Stimulated activated CD8-positive, alpha-beta memory T cell treated with anti-CD3 and anti-CD28 coated beads, Interleukin-2, amount 100 ng/mL, for 1 hour (primary cell): ENCODE results near the gene IGF2BP2.
"Not testable (repeated sequence)": the region's sequence is repeated elsewhere in the genome, so short reads cannot be mapped to it uniquely, and the experiment has no call there.

Experiments used
- DNase-seq, 2 donors: peaks; one replicate each; pipeline ENCODE4 v3.0.0-alpha.2; 2020; ENCODE audit warnings: low read depth in 2 of 2

The IGF2BP2 gene

DNA sequence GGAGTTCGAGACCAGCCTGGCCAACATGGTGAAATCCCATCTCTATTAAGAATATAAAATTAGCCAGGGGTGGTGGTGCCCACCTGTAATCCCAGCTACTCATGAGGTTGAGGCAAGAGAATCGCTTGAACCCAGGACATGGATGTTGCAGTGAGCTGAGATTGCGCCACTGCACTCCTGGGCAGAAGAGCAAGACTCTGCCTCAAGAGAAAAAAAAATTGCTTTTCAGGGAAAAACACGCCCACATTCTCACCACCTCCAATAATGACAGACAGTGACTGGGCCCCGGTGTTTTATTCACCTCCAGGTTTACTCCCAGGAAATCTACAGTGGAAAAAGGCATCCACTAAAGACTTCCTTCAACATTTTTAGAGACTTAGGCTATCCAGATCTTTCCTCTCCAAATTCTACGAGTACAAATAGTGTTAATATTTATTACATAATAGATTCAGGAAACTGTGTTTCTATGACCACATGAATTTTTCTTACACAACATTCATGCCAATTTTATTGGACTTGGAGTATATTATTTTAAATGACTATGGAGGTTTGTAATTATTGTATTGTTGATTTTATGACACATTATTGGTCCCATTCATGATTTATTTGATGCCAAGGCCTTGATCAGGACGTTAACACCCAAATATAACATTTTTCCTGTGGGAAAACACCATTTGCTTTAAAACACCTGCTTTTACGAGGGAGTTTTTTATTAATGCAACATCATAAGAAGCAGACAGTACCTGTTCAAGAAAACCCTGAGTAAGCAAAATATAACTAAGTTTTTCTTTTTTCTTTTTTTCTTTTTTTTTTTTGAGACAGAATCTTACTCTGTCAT is 26.6 kb downstream of the IGF2BP2 start:
- no peak for DNase-seq

DNA sequence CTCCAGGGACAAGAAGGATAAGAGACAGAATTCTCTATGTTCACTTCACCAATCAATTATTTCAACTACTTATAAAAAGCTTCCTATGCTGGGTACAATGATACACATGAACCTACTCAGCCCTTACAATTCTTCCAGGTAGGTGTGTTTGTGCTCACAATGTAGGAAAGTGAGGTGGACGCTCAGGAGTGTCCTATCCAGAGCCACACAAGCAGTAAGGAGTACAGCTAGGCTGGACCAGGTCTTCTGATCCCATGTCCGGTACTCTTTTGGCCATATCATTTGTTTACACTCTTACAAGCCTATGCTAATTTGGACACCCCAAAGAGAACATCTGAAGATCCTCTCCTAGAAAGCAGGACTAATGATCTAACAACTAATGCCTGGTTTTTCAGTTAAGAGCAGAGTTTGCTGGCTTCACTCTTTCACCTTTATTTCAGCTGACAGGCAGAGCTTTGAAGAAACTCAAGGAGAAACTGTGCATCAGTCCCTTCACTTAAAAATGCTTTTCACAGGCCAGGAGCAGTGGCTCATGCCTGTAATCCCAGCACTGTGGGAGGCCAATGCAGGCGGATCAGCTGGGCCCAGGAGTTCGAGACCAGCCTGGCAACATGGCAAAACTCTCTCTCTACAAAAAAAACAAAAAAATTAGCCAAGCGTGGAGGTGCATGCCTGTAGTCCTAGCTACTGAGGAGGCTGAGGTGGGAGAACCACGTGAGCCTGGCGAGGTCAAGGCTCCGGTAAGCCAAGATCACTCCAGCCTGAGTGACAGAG is 27.5 kb downstream of the IGF2BP2 start:
- no peak for DNase-seq

DNA sequence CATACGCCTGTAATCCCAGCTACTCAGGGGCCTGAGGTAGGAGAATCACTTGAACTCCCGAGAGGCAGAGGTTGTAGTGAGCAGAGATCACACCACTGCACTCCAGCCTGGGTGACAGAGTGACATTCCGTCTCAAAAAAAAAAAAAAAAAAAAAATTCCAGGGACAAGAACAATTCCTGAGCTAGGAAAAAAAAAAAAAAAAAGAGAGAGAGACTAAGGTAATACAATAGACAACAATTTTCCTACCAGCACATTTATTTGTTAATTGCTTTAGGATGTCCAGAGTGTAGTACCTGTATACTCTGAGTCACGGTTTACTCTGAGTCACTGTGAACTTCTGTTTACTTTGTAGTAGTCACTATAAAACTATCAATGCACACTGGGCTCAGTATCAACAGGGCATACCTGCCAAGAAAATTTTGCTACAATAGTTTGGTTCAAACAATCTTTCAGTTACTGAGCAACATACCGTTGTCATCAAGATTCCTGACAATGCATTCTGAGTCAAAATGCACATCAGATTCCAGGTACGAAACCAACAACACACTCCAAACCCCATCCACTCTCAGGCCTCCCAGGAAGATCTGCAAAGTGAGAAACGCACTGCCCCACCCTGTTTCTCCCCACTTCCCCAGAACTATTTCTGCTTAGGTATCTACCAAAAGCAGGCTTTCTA is 28.3 kb downstream of the IGF2BP2 start:
- no peak for DNase-seq

DNA sequence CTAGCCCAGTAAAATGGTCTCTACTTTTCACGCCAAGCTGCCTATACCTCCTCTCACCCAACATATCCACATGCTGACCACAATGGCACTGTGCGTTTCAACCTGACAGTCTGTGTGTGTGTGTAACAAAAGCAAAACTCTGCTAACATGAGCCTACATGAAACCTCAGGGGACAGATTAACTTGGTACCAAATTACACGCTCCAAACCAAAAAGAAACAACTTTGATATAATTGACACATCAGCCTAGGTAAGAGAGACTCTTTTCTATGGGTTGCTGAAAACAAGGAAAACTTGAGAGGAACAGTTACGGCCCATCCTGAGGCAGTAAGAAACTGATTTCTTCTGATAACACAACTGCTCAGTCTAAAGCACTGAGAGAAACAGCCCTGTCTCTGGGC is 31.5 kb downstream of the IGF2BP2 start:
- DNase-seq: no peak

DNA sequence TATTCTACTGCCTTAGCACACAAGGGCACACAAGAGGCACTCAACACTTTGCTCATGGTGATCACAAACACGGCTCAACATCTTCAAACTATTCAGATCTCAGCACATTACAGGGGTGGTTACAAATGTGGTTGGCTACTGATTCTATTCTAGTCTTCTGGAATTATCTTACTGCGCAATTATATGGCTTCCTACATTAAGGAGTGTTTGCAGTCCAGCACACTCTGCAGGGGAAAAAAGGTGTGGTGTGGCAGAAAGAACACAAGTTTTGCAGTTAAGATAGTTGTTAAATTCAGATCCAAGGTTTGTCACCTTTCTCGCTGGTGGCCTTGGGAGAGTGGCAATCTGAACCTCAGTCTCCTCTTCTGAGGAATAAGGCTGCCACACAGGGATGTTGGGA is 31.9 kb downstream of the IGF2BP2 start:
- no peak for DNase-seq

DNA sequence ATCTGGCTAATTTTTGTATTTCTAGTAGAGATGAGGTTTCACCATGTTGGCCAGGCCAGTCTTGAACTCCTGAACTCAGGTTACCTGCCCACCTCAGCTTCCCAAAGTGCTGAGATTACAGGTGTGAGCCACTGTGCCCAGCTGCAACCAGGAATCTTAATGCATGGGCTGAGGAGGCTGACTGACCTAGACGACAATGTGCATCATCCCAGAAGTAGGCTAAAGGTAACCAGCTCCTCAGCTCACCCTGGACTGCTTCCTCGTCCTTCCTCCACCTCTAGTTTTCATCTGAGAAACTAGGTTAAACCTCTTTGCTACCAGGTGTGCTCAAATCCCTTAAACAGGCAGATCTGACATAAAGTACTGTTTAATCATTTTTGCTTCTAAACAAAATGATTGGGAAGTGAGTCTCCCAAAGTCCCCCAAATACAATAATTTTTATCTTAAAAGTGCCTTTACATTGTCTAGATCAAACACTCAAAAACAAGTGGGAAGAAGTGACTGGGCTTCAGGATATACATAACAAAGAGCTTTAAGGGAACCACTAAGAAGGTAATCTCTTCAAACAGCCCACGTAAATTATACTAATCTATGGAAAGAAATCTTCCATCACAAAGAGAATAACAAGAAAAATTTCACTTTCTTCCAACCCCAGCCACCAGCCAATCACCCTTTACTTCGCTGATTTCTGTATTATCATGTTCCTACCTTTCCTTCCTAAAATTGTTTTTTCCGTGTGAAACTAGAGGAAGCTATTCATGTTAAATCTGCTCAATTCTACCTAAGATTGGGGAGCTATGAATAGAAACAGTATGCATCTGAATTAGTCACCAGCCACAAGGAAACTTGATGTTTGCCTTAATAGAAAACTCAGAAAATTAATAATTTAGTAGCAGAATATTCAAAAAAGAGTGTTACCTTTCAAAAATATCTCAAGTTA is 34.7 kb downstream of the IGF2BP2 start:
- DNase-seq: no peak

DNA sequence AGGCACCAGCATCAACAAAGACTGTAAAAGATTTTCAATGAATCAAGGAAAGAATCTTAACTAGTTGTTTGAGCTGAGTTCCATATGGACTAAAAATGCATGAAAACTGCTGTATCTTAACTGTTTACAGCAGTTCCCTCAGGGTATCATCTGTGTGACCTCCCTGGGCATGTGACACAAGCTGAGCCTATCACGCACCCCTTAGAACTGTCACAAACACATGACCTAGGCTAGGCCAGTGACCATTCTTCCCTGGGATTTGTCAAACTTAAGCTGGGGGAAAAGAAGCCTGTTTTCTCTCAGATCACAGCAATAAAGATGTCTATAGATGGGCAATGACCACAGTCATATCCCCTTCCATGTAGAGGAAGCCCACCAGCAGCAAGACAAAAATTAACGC is 35.7 kb downstream of the IGF2BP2 start:
- no peak for DNase-seq

DNA sequence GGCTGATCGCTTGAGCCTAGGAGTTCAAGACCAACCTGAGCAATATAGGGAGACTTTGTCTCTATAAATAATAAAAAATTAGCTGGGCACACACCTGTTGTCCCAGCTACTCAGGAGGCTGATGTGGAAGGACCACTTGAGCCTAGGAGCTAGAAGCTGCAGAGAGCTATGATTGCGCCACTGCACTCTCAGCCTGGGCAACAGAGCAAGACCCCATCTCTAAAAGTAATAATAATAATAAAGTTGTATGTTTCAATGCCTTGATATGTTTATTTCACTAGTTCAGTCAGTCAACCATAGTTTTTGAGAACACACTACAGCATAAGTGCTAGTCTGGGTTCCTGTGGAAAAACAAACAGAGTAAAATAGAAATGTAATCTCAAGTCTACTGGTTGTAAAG is 36.5 kb downstream of the IGF2BP2 start:
- DNase-seq: no peak

DNA sequence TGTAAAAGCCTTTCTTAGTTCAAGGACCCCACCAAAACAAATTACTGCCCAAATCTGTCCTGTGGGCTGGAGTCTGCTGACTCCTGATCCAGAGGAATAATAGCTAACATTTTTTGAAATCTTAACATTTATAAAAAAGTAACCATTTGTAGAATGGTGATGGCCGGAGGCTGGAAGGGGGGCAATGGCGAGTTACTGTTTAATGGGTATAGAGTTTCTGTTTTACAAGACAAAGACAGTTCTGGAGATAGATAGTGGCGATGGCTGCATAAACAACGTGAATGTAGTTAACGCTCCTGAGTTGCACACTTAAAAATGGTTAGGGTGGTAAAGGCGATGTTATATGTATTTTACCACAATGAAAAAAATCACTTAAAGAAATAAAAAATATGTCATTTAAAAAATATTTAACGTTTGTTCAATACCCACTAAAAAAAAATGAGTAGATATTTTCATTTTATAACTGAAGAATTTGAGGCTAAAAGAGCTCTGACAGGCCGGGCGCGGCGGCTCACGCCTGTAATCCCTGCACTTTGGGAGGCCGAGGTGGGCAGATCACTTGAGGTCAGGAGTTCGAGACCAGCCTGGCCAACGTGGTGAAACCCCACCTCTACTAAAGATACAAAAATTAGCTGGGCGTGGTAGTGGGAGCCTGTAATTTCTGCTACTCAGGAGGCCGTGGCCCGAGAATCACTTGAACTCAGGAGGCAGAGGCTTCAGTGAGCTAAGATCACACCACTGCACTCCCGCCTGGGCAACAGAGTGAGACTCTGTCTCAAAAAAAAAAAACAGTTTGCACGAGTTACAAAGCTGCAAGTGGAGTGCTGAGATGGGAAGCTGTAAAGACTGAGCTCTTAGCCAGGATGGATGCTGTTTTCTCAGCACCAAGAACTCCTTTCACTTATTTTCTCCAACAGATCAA is 37.6 kb downstream of the IGF2BP2 start:
- no peak for DNase-seq

DNA sequence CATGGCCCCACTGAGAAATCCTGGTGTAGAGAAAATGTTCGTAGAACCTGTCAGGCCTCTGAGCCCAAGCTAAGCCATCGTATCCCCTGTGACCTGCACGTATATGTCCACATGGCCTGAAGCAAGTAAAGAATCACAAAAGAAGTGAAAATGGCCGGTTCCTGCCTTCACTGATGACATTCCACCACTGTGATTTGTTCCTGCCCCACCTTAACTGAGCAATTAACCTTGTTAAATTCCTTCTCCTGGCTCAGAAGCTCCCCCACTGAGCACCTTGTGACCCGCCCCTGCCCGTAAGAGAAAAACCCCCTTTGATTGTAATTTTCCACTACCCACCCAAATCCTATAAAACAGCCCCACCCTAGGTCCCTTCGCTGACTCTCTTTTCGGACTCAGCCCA is 38.6 kb downstream of the IGF2BP2 start:
- DNase-seq: not testable (repeated sequence)

DNA sequence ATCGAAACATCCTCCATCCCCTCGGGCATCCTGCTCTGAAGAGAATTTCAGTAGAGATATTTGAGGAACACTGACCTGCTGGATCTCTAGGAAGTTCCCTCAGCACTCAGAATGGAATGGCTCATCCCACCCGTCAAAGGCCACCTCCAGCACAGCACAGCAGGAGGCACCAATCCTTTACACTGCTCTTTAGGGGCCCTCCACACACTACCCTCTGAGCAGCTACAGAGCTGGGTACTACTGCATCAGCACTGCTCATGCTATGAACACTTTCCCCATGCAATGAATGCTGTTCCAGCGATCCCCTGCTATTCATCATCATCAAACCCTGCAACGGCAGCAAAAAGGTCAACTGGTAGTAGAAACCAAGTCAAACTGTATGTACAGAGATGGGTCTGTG is 40.5 kb downstream of the IGF2BP2 start:
- DNase-seq: no peak

DNA sequence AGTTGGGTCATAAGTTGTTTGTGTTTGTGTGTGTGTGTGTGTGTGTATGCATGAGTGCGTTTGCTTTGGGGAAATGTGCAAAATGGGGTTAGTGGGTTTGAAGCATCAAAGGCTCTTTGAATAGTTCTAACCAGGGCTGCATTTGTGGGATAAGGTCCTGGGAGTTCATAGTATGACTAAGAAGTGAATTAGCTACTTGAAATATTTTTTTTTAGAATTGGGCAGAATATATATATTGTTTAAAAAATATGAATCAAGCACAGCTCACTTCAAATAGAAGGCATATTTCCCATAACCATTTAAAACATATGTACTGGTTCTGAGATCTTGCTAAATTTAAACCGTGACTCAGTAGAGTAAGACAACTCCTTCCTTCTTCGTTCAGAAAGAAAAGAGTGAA is 43.1 kb downstream of the IGF2BP2 start:
- no peak for DNase-seq

DNA sequence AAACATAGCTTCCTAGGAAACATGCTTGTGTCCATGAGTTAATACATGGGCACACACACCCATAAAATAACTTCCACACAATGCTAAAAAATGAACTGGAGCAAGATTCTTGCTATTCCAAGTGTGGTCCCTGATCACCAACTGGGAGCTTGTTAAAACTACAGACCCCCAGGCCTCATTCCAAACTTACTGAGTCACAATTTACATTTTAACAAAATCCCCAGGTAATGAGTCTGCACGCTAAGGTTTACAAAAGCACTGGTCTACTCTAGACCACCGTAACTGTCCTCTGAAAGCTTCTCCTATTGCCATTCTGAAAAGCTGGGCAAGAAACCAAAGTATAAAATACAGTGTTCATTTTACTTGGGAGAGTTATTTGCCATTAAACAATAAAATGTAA is 45.4 kb downstream of the IGF2BP2 start:
- DNase-seq: no peak

DNA sequence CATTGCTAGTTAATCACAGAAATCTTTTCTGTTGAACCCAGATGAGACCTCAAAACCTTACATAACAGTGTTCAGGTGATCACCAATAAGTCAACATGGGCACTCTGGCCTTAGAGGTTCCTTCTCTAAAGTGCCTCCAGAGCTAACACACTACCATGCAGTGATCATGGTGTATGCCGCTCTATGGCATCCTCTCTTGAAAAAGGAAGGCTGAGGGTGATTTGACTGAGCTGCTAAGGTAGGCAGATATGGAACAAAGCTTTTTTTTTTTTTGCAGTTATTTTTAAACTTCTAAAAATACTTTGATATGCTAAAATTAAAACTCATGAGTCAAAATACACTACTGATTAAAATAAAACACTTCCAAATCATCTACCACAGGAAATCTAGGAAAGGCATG is 46.0 kb downstream of the IGF2BP2 start:
- DNase-seq: no peak

DNA sequence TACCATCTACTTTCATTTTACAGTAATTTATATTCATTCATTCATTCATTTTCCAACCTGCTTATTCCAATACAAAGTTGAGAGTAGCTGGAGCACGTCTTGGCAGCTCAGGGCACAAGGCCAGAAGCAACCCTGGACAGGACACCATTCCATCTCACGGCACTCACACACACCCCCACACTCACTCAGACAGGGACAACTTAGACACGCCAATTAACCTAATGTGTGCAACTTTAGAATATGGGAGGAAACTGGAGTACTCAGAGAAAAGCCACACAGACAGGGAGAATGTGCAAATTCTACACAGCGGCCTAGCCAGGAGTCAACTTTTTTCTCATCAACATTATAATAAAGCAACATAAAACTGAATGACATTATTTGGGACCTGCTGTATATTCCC is 46.7 kb downstream of the IGF2BP2 start:
- DNase-seq: no peak

DNA sequence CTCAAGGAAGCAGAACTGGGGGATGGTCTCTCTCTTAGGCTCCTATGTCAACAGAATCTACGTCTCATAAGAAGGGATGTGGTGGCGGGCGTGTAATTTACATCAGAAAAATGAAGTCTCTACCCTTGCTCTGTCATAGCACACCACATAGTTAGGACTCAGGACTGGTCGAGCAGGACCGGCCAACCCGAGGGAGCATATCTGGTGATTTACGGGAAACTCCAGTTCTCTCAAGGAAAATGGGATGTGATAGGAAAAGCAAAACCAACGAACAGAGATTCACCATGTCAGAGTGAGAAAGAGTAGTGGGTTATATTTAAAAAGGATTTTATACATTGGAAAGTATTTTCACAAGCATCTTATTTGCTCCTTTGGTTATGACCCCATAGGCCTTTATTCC is 54.7 kb downstream of the IGF2BP2 start:
- DNase-seq: no peak

DNA sequence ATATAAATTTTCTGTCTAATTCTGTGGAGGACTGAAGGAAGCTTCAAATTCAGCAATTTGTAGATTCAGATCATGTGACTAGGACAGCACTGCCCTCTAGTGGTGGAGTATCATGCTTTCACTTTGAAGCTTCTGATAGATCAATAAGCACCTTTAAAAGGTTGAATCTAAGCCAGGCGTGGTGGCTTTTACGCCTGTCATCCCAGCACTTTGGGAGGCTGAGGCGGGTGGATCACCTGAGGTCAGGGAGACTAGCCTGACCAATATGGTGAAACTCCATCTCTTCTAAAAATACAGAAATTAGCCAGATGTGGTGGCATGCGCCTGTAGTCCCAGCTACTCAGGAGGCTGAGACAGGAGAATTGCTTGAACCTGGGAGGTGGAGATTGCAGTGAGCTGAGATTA is 56.3 kb downstream of the IGF2BP2 start:
- DNase-seq: peak in 1 of 2 donors; percentile 8

DNA sequence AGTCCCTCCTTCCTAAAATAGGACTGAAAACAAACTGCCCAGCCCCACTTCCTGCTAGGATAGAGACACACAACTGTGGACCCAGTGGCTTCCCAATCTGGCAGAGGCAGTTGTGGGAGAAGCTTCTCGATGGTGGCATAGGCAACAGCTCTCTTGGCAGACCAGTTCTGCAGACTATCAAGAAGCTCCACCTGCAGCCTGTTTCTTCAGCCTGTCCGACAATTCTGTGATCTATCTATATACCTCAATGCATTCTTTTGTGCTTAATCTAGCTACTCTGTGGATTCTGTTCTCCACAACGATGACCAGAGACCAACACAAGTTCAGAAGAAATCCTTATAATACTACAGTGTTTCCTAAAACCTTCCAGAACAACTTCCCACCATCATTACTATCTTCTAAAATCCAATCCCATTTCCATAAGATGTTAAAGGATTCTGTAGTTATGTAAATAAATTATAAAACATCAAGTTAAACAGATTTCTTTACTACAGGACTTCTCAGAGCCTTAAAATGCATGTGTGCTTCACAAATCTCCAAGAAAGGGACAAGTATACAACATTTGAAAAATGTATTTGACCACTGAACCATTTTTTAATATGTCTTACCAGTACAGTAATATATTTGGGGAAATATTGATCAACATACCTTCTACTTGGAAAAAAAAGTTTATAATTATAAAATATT is 57.7 kb downstream of the IGF2BP2 start:
- DNase-seq: no peak

DNA sequence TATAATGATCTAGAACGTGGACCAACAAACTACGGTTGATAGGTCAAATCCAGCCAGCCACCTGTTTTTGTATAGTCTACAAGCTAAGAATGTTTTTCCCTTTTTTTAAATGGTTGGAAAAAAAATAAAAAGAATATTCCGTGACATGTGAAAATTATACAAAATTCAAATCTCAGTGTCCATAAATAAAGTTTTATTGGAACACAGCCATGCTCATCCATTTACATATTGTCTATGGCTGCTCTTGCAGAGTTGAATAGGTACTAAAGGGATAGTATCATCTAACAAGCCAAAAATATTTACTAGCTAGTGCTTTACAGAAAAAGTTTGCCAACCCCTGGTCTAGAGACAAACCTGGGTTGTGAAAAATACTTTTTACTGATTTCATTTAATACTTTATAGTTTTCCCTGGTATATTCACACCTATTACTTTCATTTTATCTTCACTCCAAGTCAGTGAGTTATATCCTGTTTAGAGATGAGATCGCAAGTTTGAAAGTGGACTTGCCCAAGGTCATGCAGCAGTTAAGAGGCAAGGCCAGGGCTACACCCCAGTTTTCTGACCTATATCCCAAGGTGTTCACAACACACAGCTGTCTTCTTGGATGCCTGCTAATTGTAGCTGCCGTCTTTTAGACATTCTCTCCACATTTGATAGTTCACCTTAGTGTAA is 58.4 kb downstream of the IGF2BP2 start:
- no peak for DNase-seq
